Suppressor macrophage treated with lipopolysaccharide for 4 hours (primary cell): ENCODE measurements around the gene PAMR1.

Experiments
- DNase-seq: peaks from one replicate; pipeline ENCODE4 v3.0.0-alpha.2; 2020

PAMR1 gene

GRCh38 chr11:35393098-35393497 is 132.3 kb downstream of the PAMR1 start:
- DNase-seq = no peak

GRCh38 chr11:35391922-35392688 is 133.3 kb downstream of the PAMR1 start:
- peak; percentile 96 for DNase-seq

DNA sequence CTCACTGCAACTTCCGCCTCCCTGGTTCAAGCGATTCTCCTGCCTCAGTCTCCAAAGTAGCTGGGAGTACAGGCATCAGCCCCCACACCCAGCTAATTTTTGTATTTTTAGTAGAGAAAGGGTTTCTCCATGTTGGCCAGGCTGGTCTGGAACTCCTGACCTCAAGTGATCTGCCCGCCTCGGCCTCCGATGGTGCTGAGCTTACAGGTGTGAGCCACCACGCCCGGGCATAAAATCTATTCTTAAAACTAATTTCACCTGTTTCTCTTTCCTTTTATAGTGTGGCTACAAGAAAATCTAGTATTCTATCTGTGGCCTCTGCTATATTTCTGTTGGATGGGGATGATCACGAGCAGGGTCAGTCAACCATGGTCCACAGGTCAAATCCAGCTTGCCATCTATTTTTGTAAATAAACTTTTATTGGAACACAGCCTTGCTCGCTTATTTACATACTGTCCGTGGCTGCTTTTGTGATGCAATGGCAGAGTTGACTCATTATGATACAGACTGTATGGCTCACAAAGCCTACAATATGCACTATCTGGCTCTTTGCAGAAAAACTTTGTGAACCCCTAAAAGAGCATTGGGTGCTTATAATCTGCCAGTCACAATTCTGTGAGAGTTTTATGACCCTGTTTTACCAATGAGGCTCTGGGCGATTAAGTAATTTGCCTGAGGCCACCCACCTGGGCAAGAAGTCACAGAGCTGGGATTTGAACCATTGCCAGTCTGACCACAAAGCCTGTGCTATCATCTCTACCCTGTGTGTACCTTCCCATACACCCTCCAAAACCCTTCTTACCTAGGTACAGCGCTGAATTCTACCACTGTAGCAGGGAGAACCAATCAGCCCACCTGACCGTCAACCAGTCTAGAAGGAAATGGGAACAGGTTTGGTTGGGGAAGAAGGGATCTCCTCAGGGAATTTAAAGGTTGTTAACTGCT is 134.4 kb downstream of the PAMR1 start:
- peak; percentile 86 for DNase-seq

DNA sequence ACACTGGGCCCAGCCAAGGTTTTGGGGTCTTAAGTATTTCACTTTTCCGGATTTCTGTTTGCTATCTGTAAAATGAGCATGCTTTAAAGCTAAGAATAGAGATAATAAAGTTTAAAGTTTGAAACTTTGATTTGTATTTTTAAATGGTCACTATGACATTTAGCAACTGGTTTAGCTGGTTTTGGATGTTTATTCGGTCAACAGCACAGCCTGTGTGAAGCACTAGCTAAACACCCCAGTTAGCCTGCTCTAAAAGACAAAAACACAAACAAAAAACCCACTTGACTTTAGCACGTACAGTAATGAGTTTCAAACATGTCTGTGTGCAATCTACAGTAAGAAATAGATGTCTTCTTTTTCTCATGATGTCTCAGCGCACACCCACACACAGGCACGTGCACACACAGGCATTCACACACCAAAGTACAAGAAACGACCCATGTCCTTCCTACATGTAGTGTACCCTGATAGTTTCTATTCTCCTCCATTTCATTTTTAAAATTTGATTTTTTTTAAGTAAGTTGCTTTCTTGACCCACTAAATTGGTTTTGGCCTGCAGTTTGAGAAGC is 135.4 kb downstream of the PAMR1 start:
- no peak for DNase-seq

GRCh38 chr11:35389112-35389511 is 136.3 kb downstream of the PAMR1 start:
- no peak for DNase-seq

- peak; percentile 41 for DNase-seq
These were observed 137.4 kb downstream of the PAMR1 start for GRCh38 chr11:35388061-35388460.

DNA sequence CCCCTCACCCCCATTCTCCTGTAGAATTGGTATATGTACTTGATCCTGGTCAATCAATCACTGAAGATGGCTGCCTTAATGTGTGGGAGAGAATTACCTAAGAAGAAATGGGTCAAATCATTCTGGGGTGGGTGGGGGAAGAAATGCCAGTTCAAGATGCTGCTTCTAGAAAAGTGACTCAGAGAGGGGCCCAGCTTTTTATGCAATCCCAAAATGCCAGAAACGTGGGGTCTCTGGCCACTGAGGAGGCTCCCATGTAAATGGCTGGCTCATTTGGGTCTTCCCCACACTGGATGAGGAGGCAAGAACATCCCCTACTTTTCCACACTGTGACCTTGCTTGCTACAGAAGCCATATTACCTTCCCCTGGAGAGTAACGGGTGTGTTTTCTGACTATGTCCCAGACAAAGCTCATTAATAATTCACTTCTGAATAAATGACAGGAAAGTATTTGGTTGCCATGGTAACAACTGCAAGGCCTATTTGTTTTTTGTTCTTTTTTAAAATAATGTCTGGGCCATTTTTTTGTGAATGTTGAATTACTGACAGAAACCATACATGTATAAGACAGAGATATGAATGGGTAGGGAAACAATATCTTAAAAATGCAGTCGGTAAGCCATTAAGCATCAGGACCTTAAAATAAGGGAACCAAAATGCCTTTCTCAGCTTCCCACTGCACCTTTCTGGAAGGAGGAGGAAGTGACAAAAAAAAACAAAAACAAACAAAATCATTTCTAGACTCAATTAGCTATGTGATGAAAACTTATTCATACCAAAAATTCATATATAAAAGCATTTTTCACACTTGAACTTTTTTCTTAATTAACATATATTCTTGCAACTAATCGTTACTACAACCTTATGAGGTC is 138.1 kb downstream of the PAMR1 start:
- peak; percentile 22 for DNase-seq

- no peak for DNase-seq
These were observed 141.5 kb downstream of the PAMR1 start for GRCh38 chr11:35383953-35384352.
